Measurements from ENCODE around the gene IFITM10.

Gene IFITM10

DNA sequence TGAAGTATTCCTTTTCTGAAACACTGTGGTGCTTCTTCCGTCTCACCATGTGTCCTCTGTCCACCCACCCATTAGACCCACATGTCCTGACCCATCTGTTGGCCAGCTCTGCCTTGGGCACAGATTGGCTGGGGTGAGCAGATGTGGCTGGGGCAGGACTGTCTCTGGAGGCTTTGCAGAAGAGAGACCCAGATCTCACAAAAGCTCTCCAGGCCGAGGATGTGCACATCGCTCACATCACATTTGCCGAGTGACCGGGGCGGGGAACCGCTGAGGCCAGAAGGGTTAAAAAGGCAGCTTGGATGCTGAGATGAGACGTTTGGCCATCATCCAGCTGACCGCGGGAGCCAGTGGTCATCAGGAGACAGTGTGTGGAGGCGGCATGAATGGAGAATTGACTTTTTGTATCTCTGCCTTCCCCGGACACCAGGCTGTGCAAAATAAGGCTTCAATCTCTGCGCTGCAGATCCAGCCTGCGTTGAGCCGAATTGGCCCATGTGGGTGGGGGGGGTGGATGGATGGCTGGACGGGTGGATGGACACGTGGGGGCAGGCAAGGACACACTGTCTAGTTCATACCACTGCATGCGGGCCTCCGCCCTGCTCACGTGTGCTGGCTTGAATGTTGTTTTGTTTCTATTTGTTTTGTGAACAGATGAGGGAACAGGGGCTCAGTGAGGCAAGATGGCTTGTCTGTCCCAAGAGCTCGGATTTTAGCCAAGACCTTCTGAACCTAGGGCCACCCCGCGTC, 6.1 kb downstream of the IFITM10 start (continued):
- TF ChIP-seq, protein P1, sequence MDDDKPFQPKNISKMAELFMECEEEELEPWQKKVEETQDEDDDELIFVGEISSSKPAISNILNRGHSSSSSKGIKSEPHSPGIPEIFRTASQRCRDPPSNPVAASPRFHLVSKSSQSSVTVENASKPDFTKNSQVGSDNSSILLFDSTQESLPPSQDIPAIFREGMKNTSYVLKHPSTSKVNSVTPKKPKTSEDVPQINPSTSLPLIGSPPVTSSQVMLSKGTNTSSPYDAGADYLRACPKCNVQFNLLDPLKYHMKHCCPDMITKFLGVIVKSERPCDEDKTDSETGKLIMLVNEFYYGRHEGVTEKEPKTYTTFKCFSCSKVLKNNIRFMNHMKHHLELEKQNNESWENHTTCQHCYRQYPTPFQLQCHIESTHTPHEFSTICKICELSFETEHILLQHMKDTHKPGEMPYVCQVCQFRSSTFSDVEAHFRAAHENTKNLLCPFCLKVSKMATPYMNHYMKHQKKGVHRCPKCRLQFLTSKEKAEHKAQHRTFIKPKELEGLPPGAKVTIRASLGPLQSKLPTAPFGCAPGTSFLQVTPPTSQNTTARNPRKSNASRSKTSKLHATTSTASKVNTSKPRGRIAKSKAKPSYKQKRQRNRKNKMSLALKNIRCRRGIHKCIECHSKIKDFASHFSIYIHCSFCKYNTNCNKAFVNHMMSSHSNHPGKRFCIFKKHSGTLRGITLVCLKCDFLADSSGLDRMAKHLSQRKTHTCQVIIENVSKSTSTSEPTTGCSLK (tag by site-specific recombination; IDR thresholded peaks at IDR 0.05), result no peak
- TF ChIP-seq KLF16 (tag by site-specific recombination; IDR thresholded peaks at IDR 0.05) (no peak), ZNF707 (tag by site-specific recombination; IDR thresholded peaks at IDR 0.05) (no peak), ZNF76 (tag by site-specific recombination; IDR thresholded peaks at IDR 0.05; ENCODE audit: borderline replicate concordance, low read depth) (no peak), HOXA7 (CRISPR knock-in tag; IDR thresholded peaks at IDR 0.05; ENCODE audit: borderline replicate concordance) (no peak)
- TF ChIP-seq, protein P2, sequence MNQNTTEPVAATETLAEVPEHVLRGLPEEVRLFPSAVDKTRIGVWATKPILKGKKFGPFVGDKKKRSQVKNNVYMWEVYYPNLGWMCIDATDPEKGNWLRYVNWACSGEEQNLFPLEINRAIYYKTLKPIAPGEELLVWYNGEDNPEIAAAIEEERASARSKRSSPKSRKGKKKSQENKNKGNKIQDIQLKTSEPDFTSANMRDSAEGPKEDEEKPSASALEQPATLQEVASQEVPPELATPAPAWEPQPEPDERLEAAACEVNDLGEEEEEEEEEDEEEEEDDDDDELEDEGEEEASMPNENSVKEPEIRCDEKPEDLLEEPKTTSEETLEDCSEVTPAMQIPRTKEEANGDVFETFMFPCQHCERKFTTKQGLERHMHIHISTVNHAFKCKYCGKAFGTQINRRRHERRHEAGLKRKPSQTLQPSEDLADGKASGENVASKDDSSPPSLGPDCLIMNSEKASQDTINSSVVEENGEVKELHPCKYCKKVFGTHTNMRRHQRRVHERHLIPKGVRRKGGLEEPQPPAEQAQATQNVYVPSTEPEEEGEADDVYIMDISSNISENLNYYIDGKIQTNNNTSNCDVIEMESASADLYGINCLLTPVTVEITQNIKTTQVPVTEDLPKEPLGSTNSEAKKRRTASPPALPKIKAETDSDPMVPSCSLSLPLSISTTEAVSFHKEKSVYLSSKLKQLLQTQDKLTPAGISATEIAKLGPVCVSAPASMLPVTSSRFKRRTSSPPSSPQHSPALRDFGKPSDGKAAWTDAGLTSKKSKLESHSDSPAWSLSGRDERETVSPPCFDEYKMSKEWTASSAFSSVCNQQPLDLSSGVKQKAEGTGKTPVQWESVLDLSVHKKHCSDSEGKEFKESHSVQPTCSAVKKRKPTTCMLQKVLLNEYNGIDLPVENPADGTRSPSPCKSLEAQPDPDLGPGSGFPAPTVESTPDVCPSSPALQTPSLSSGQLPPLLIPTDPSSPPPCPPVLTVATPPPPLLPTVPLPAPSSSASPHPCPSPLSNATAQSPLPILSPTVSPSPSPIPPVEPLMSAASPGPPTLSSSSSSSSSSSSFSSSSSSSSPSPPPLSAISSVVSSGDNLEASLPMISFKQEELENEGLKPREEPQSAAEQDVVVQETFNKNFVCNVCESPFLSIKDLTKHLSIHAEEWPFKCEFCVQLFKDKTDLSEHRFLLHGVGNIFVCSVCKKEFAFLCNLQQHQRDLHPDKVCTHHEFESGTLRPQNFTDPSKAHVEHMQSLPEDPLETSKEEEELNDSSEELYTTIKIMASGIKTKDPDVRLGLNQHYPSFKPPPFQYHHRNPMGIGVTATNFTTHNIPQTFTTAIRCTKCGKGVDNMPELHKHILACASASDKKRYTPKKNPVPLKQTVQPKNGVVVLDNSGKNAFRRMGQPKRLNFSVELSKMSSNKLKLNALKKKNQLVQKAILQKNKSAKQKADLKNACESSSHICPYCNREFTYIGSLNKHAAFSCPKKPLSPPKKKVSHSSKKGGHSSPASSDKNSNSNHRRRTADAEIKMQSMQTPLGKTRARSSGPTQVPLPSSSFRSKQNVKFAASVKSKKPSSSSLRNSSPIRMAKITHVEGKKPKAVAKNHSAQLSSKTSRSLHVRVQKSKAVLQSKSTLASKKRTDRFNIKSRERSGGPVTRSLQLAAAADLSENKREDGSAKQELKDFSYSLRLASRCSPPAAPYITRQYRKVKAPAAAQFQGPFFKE (tag by site-specific recombination; IDR thresholded peaks at IDR 0.05; ENCODE audit: borderline replicate concordance), result no peak

DNA sequence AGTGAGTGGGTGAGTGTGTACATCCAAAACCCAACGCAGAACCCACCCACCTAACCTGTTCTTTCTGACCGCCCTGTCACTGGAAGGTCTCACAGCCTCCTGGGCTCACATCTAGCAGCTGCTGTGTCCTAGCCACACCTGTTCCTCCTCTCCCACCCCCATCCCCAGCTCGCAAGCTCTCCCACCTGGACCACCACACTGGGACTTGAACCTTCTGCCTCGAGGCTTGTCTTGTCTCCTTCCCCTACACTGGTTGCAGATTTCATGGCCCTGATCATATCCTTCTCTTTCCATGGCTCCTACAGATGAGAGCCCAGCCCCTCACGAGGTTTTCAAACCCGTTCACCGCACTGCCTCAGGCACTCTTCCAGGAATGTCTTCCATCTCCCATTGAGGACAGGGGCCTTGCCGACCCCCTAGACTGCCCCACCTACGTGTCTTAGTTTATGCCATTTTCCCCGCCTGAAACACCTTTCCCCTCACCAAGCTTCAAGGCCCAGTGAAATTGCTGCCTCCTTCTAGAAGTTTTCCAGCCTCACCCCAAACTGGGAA, 6.7 kb downstream of the IFITM10 start:
- Histone ChIP-seq H3K9me3 (ENCODE audit: control insufficient read depth, insufficient read depth, low read depth, low read length) (no peaks in the 10 kb centered on the region), H3K4me1 (ENCODE audit: control insufficient read depth, insufficient read depth, low read length) (no peaks in the 10 kb centered on the region), H3K27ac (ENCODE audit: extremely low read depth, low read depth, low read length) (no peak overlapping the region), H3K36me3 (ENCODE audit: control insufficient read depth in 2 of 2, insufficient read depth in 1 of 2, low read length in 2 of 2) (no peaks in the 10 kb centered on the region), H3K4me3 (ENCODE audit: low read depth, low read length) (no peak overlapping the region)
- ChIA-PET CTCF (interaction anchor here (0.8 to 1.7 kb wide), 3 partner anchors 50 to 224 kb away, joined by 3 to 7 read pairs (median 5); no protein-coding TSS in a partner anchor), POLR2A (no interaction called here)
- TF ChIP-seq ZNF830 (tag by site-specific recombination; IDR thresholded peaks at IDR 0.05; ENCODE audit: low read depth) (no peak), ZNF747 (tag by site-specific recombination; IDR thresholded peaks at IDR 0.05) (no peak), ZNF777 (tag by site-specific recombination; IDR thresholded peaks at IDR 0.05; ENCODE audit: borderline replicate concordance) (no peak), ZNF175 (tag by site-specific recombination; IDR thresholded peaks at IDR 0.05) (no peak), ZNF221 (tag by site-specific recombination; IDR thresholded peaks at IDR 0.05; ENCODE audit: borderline replicate concordance) (no peak), GLI4 (tag by site-specific recombination; IDR thresholded peaks at IDR 0.05) (no peak), BCL11B (tag by site-specific recombination; IDR thresholded peaks at IDR 0.05; ENCODE audit: low read depth) (no peak), ZNF677 (tag by site-specific recombination; IDR thresholded peaks at IDR 0.05) (no peak), ZNF664 (tag by site-specific recombination; IDR thresholded peaks at IDR 0.05) (no peak), ZNF776 (tag by site-specific recombination; IDR thresholded peaks at IDR 0.05; ENCODE audit: borderline replicate concordance) (no peak), TRIM28 (IDR thresholded peaks at IDR 0.05; ENCODE audit: borderline replicate concordance, low read length) (no peak), ZNF223 (tag by site-specific recombination; IDR thresholded peaks at IDR 0.05) (no peak), ZNF521 (tag by site-specific recombination; IDR thresholded peaks at IDR 0.05) (no peak)
- TF ChIP-seq, protein P3, sequence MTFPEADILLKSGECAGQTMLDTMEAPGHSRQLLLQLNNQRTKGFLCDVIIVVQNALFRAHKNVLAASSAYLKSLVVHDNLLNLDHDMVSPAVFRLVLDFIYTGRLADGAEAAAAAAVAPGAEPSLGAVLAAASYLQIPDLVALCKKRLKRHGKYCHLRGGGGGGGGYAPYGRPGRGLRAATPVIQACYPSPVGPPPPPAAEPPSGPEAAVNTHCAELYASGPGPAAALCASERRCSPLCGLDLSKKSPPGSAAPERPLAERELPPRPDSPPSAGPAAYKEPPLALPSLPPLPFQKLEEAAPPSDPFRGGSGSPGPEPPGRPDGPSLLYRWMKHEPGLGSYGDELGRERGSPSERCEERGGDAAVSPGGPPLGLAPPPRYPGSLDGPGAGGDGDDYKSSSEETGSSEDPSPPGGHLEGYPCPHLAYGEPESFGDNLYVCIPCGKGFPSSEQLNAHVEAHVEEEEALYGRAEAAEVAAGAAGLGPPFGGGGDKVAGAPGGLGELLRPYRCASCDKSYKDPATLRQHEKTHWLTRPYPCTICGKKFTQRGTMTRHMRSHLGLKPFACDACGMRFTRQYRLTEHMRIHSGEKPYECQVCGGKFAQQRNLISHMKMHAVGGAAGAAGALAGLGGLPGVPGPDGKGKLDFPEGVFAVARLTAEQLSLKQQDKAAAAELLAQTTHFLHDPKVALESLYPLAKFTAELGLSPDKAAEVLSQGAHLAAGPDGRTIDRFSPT (tag by site-specific recombination; IDR thresholded peaks at IDR 0.05), result no peak
- TF ChIP-seq, protein P4, sequence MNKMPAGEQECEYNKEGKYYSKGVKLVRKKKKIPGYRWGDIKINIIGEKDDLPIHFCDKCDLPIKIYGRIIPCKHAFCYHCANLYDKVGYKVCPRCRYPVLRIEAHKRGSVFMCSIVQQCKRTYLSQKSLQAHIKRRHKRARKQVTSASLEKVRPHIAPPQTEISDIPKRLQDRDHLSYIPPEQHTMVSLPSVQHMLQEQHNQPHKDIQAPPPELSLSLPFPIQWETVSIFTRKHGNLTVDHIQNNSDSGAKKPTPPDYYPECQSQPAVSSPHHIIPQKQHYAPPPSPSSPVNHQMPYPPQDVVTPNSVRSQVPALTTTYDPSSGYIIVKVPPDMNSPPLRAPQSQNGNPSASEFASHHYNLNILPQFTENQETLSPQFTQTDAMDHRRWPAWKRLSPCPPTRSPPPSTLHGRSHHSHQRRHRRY (tag by site-specific recombination; IDR thresholded peaks at IDR 0.05), result no peak
- TF ChIP-seq, protein P5, sequence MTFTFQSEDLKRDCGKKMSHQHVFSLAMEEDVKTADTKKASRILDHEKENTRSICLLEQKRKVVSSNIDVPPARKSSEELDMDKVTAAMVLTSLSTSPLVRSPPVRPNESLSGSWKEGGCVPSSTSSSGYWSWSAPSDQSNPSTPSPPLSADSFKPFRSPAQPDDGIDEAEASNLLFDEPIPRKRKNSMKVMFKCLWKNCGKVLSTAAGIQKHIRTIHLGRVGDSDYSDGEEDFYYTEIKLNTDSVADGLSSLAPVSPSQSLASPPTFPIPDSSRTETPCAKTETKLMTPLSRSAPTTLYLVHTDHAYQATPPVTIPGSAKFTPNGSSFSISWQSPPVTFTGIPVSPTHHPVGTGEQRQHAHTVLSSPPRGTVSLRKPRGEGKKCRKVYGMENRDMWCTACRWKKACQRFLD (tag by site-specific recombination; IDR thresholded peaks at IDR 0.05), result no peak

All from HEK293 (cell line).